T-helper 2 cell treated with Interferon-gamma antibody and Interleukin-4, amounts not matched to agents 5 μg/mL and 100 μg/mL, for 36 hours (primary cell): ENCODE data around the gene STAMBPL1.

Experiments used
- DNase-seq: peaks from one replicate; pipeline ENCODE4 v3.0.0; 2021; ENCODE audit warnings: low spot score
- H3K27ac Mint-ChIP-seq: one replicate; pipeline ENCODE4 v1.8.0; 2021; ENCODE audit warnings: mild to moderate bottlenecking, mixed read lengths
- H3K27me3 Mint-ChIP-seq: one replicate; pipeline ENCODE4 v1.8.0; 2021; ENCODE audit warnings: low read depth, mixed read lengths
- H3K36me3 Mint-ChIP-seq: one replicate; pipeline ENCODE4 v1.8.0; 2021; ENCODE audit warnings: low read depth, mixed read lengths
- H3K4me1 Mint-ChIP-seq: one replicate; pipeline ENCODE4 v1.8.0; 2021; ENCODE audit warnings: low read depth, mixed read lengths
- H3K4me3 Mint-ChIP-seq: one replicate; pipeline ENCODE4 v1.8.0; 2022; ENCODE audit warnings: mild to moderate bottlenecking, moderate library complexity, mixed read lengths
- H3K9me3 Mint-ChIP-seq: one replicate; pipeline ENCODE4 v1.8.0; 2021; ENCODE audit warnings: mixed read lengths

STAMBPL1 gene

DNA sequence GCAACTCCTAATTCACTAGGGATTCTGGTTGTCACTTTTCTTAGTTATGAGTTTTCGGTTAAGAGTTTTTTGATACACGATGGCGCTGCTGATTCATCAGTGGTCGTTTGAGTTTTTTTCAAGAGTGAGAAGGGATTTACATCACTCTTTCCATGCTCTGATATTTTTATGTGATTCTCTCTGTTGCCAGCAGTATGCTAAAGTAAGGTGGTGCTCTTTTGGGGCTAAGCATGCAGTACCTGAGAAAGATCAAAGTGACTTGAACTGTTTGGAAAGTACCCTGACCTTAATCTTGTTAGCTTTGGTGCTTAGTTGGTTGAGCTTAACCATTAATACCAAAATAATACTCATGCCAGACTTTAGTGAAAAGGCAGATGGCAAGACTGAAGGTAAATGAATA is 28.1 kb downstream of the STAMBPL1 start:
- H3K27me3 Mint-ChIP-seq: no peaks in the 10 kb centered on the region
- no peak for DNase-seq
- peaks cover 5% of the 10 kb centered on the region for H3K4me1 Mint-ChIP-seq
- H3K27ac Mint-ChIP-seq: no peak overlapping the region
- H3K36me3 Mint-ChIP-seq: peaks cover 68% of the 10 kb centered on the region
- H3K4me3 Mint-ChIP-seq: no peak overlapping the region
- no peaks in the 10 kb centered on the region for H3K9me3 Mint-ChIP-seq

DNA sequence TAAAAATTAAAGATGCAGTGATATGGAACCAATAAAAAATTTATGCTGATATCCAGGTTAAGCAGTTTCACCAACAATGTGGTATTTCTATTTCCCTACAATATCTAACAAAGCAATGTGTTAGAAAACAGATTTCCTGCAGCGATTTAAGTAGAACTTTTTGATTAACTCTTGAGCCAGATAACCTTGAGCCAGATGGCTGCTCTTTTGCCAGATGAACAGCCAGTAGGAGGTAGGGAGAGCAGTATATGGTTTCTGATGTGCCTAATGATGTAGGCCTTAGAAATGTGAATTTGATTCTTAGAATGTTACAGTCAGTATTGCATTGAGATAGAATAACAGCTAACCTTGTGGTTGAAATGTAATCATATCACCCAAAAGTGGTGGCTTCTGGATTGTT is 31.1 kb downstream of the STAMBPL1 start:
- no peak for DNase-seq
- Mint-ChIP-seq H3K4me1 (peaks cover 10% of the 10 kb centered on the region), H3K9me3 (no peaks in the 10 kb centered on the region), H3K27ac (no peak overlapping the region), H3K4me3 (no peak overlapping the region), H3K36me3 (peaks cover 62% of the 10 kb centered on the region), H3K27me3 (no peaks in the 10 kb centered on the region)

DNA sequence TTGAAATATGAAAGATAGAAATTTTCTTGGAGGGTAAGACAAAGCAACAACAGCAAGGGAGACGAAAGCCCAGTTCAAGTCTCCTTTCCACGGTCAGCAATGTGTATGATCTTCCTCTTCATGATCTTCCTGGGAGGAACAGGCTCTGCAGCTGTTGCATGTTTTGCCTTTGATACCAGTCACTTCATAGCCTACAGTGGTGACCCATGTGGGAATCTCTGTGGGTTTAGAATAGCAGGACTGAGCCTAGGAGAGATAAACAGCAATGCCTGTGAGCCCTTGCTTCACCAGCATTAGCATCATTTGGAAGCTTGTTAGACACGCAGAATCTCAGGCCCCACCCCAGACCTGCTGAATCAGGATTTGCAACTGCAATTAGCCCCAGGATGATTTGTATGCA is 31.8 kb downstream of the STAMBPL1 start:
- DNase-seq: no peak
- H3K9me3 Mint-ChIP-seq: no peaks in the 10 kb centered on the region
- H3K27ac Mint-ChIP-seq: no peak overlapping the region
- H3K4me3 Mint-ChIP-seq: no peak overlapping the region
- no peaks in the 10 kb centered on the region for H3K27me3 Mint-ChIP-seq
- H3K4me1 Mint-ChIP-seq: peaks cover 14% of the 10 kb centered on the region
- H3K36me3 Mint-ChIP-seq: peaks cover 62% of the 10 kb centered on the region

DNA sequence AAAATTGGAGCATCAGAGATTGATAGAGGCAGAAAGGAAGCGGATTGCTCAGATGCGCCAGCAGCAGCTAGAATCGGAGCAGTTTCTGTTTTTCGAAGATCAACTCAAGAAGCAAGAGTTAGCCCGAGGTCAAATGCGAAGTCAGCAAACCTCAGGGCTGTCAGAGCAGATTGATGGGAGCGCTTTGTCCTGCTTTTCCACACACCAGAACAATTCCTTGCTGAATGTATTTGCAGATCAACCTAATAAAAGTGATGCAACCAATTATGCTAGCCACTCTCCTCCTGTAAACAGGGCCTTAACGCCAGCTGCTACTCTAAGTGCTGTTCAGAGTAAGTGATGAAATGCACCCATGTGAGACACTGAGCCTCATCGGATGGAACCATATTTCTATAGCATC is 33.1 kb downstream of the STAMBPL1 start:
- peaks cover 12% of the 10 kb centered on the region for H3K4me1 Mint-ChIP-seq
- DNase-seq: no peak
- no peak overlapping the region for H3K4me3 Mint-ChIP-seq
- no peaks in the 10 kb centered on the region for H3K27me3 Mint-ChIP-seq
- H3K27ac Mint-ChIP-seq: no peak overlapping the region
- H3K36me3 Mint-ChIP-seq: peaks cover 61% of the 10 kb centered on the region
- H3K9me3 Mint-ChIP-seq: no peaks in the 10 kb centered on the region

DNA sequence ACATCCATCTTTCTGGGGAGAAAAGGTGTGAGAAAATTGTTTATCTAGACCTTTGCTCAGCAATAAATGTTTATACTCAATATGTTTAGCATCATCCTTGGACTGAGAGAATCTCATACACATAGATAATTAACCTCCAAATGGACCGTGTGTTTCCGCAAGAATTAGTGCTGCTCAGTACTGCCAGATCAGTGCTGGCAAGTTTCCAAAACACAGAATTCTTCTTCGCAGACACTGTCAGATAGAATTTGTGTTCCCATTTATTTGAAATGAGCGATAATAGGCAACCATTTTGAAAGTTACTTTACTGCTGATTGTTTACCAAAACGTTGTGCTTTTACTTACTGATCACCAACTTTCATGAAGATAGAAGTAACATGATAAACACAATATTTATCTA is 33.7 kb downstream of the STAMBPL1 start:
- H3K4me3 Mint-ChIP-seq: no peak overlapping the region
- no peak for DNase-seq
- peaks cover 12% of the 10 kb centered on the region for H3K4me1 Mint-ChIP-seq
- no peaks in the 10 kb centered on the region for H3K27me3 Mint-ChIP-seq
- H3K36me3 Mint-ChIP-seq: peaks cover 54% of the 10 kb centered on the region
- no peak overlapping the region for H3K27ac Mint-ChIP-seq
- no peaks in the 10 kb centered on the region for H3K9me3 Mint-ChIP-seq

DNA sequence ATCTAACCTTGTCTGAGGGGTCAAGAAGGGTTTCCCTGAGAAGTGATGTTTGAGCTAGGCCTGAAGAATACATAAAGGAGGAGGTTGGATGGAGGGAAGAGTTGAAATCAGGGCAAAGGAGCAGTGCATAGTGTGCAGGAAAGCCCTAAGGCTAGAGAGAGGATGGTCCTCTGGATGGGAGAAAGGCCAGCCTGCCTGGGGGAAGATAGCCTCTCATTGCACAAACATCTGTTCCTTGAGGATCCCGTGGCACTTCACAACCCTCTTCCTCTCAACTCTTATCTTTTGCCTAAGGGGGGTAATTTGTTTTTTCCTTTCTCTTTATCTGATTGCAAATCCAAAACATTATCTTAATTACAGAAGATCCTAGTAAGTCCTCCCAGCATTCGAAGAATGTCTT is 35.7 kb downstream of the STAMBPL1 start:
- Mint-ChIP-seq H3K9me3 (no peaks in the 10 kb centered on the region), H3K4me1 (peaks cover 12% of the 10 kb centered on the region), H3K27me3 (no peaks in the 10 kb centered on the region), H3K36me3 (peaks cover 59% of the 10 kb centered on the region), H3K27ac (peak overlapping the region; percentile 7), H3K4me3 (no peak overlapping the region)
- DNase-seq: no peak

DNA sequence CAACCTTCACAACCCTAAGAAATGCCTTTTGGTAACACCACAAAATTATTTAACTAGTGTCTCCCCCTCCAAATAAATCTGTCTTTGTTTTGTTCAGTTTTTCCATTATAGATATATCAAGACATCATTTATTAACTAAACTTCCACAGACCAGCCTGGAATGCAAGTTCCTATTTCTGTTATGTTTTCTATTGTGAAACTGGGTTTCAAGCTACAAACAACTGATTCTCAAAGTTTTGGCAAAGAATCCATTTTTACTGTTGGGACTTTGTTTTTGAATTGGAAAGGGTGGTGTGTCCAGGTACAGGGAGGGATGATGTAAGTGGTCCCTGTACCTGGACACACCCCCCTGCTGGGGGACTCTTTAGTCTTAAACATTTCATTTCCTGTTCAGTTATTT is 36.2 kb downstream of the STAMBPL1 start:
- Mint-ChIP-seq H3K4me1 (peaks cover 13% of the 10 kb centered on the region), H3K4me3 (no peak overlapping the region), H3K9me3 (no peaks in the 10 kb centered on the region), H3K36me3 (peaks cover 57% of the 10 kb centered on the region), H3K27ac (no peak overlapping the region), H3K27me3 (no peaks in the 10 kb centered on the region)
- DNase-seq: no peak

DNA sequence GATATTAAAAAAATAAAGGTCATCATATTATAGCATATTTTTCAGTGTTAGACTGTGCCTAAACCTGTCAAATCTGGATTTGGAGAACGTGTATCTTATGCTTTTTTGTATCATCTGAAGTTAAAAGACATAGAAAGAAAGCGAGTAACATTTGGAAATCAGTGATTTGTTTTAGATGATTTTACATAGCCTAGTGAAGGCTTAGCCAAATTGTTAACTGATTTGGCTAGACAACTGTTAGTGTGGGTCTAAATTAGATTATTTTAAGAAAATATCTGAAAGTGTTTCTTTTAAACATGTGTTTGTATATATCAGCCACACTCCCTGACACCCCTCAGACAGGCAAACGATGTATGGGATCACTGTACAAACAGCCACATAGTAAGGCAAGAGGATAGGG is 36.9 kb downstream of the STAMBPL1 start:
- Mint-ChIP-seq H3K4me1 (peaks cover 14% of the 10 kb centered on the region), H3K4me3 (no peak overlapping the region), H3K27ac (no peak overlapping the region), H3K27me3 (no peaks in the 10 kb centered on the region), H3K9me3 (no peaks in the 10 kb centered on the region), H3K36me3 (peaks cover 52% of the 10 kb centered on the region)
- no peak for DNase-seq

DNA sequence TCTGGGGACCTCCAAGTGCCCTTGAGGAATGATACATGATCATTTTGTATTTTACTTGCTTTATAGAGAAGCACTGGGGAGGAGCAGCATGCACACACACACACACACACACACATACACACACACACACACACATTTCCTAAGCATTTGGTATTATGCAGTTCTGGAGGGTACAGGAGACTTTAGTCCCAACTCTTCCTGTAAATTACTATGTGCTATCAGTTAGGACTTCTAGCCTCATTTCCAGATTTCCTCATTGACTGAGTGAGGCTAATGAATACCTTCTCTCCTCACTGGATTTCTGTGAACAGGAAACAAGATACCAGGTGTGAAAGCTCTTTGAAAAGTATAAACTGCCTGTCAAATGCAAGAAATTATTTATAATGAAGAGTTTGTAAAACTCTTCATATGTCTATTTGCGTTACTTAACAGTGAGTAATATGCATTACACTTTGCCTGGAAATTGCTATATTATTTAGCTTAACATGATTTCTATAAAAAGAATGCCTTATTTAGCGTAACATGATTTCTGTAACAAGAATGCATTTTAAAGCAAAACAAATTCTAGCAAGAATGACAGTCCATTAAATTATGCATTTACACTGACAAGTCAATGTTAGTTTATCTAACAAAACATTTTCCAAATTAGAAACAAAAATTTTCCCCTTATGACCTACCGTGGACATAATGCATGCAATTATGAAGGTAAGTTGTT is 38.3 kb downstream of the STAMBPL1 start:
- Mint-ChIP-seq H3K4me3 (no peak overlapping the region), H3K4me1 (peaks cover 15% of the 10 kb centered on the region), H3K9me3 (no peaks in the 10 kb centered on the region), H3K36me3 (peaks cover 52% of the 10 kb centered on the region), H3K27ac (no peak overlapping the region), H3K27me3 (no peaks in the 10 kb centered on the region)
- DNase-seq: no peak

DNA sequence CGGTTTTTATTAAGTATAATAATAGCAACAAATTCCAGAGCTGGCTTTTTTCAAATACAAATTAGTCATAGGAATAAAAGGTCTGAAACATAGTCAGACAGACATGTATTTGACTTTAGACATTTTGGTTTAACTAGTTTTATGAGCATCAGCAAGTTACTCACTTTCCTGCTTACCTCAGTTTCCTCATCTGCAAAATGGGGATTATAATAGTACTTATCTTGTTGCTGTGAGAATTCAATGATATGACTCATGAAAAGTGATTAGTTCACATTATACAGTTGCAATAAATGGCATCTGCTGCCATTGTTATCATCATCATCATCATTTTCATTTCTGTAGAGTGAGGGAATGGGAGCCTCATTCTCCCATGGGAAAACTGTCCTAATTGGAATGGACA is 39.0 kb downstream of the STAMBPL1 start:
- no peak for DNase-seq
- H3K9me3 Mint-ChIP-seq: no peaks in the 10 kb centered on the region
- H3K4me1 Mint-ChIP-seq: peaks cover 15% of the 10 kb centered on the region
- H3K27me3 Mint-ChIP-seq: no peaks in the 10 kb centered on the region
- no peak overlapping the region for H3K27ac Mint-ChIP-seq
- H3K36me3 Mint-ChIP-seq: peaks cover 53% of the 10 kb centered on the region
- no peak overlapping the region for H3K4me3 Mint-ChIP-seq

DNA sequence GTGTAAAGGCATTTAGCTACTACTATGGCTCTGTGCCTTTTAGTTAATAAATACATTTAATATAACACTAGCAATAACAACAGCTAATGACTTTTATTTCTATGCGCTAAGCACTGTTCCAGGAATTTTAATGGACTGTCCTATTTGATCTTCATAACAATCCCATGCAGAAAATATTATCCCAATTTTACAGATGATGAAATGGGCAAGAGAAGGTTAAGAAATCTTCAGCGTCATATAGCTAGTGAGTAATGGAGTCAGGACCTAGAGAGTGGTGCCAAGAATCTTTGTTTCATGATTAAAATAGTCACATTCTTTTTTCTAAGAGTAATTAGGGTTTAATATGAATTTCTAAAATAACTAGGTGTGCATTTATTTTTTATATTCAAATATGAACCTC is 40.2 kb downstream of the STAMBPL1 start:
- H3K36me3 Mint-ChIP-seq: peaks cover 58% of the 10 kb centered on the region
- DNase-seq: no peak
- H3K4me3 Mint-ChIP-seq: no peak overlapping the region
- H3K9me3 Mint-ChIP-seq: no peaks in the 10 kb centered on the region
- no peaks in the 10 kb centered on the region for H3K27me3 Mint-ChIP-seq
- no peak overlapping the region for H3K27ac Mint-ChIP-seq
- H3K4me1 Mint-ChIP-seq: peaks cover 15% of the 10 kb centered on the region

DNA sequence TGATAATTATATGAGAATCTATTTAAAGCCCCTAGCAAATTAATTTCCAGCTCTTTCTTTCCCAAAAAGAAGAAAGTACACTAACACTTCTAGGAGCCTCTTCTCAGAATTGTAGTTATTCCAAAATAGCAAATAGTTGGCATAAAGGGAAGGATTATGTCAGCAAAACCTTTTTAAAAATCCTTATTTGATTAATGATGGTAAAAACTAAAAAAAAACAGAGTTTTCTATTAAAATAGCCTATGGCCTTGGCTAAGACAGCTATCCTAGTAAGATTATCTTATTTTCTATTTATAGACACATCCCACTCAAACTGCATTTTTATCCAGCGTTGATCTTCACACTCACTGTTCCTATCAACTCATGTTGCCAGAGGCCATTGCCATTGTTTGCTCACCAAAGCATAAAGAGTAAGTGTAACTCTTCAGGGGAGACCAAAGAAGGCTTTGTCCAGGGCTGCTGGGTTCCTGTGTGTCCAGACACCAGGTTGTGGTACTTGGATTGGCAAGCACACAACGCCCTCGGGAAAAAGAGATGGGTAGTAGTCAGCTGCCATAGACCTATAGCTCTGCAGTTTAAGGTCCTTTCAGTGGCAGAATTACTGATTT is 41.0 kb downstream of the STAMBPL1 start:
- H3K27me3 Mint-ChIP-seq: no peaks in the 10 kb centered on the region
- H3K4me3 Mint-ChIP-seq: no peak overlapping the region
- peaks cover 53% of the 10 kb centered on the region for H3K36me3 Mint-ChIP-seq
- H3K27ac Mint-ChIP-seq: no peak overlapping the region
- DNase-seq: no peak
- no peaks in the 10 kb centered on the region for H3K9me3 Mint-ChIP-seq
- H3K4me1 Mint-ChIP-seq: peaks cover 8% of the 10 kb centered on the region

DNA sequence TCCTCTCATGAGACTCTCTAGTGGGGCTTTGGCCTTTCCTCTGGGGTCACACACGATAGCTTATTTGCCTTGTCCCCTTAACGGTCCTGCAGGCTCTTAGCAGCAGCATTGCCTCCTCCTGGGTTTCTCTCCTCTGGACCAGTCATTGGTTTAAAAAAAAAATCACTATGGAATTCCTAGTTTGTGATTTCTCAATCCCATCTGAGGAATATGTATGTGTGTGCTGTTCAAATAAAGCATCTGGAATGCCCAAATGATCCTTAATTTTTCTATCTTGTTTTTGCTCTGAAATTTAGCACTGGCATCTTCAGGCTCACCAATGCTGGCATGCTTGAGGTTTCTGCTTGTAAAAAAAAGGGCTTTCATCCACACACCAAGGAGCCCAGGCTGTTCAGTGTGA is 42.0 kb downstream of the STAMBPL1 start:
- H3K27ac Mint-ChIP-seq: no peak overlapping the region
- no peak for DNase-seq
- no peak overlapping the region for H3K4me3 Mint-ChIP-seq
- no peaks in the 10 kb centered on the region for H3K9me3 Mint-ChIP-seq
- H3K36me3 Mint-ChIP-seq: peaks cover 58% of the 10 kb centered on the region
- H3K27me3 Mint-ChIP-seq: no peaks in the 10 kb centered on the region
- H3K4me1 Mint-ChIP-seq: peaks cover 4% of the 10 kb centered on the region

DNA sequence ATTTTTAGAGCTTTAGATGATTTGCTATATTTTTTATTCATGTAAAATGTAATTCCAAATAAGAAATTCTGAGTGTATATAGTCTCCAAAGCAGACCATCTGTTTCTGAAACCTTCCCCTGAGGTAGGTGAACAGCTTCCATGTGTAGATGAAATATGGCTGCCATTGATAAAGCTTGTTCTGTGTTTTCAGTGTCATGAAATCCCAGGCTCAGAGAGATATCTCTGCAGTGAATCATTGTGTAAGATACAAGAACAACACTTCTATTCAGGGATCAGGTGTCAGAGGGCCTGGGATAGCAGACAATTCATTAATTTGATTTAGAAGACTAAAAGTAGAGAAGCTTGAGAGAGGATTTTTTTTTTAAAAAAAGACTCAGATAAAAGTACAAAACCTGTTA is 43.5 kb downstream of the STAMBPL1 start:
- no peak overlapping the region for H3K27ac Mint-ChIP-seq
- no peaks in the 10 kb centered on the region for H3K9me3 Mint-ChIP-seq
- peaks cover 57% of the 10 kb centered on the region for H3K36me3 Mint-ChIP-seq
- no peak for DNase-seq
- peaks cover 4% of the 10 kb centered on the region for H3K4me1 Mint-ChIP-seq
- H3K27me3 Mint-ChIP-seq: no peaks in the 10 kb centered on the region
- H3K4me3 Mint-ChIP-seq: no peak overlapping the region
